NCI-H2107 treated with DMSO at 0.1 percent for 48 hours (cell line): ENCODE data around the gene FAM219B.
"Not testable (repeated sequence)": the region's sequence is repeated elsewhere in the genome, so short reads cannot be mapped to it uniquely, and the experiment has no call there.

Source experiments
- DNase-seq: peaks from one replicate; lab custom pipeline; 2025; ENCODE audit not compliant: unreplicated experiment; lab: John Stamatoyannopoulos, UW

The FAM219B gene

GRCh38 chr15:74906450-74907162 is at the start of gene FAM219B:
TSS of gene FAM219B (minus strand) at chr15:74906851. CDS start at chr15:74906800, 51 bp downstream.
- DNase-seq, result peak; percentile 33

GRCh38 chr15:74955796-74956647 is 49.4 kb upstream of the FAM219B start:
- no peak for DNase-seq

- no peak for DNase-seq
These were observed 48.4 kb upstream of the FAM219B start for GRCh38 chr15:74955017-74955416.

- DNase-seq, result no peak
These were observed 47.9 kb upstream of the FAM219B start for GRCh38 chr15:74954515-74954914.

GRCh38 chr15:74951006-74951405 is 44.4 kb upstream of the FAM219B start:
- DNase-seq, result no peak

GRCh38 chr15:74950078-74950908 is 43.6 kb upstream of the FAM219B start:
- DNase-seq, result peak; percentile 55

- DNase-seq, result peak; percentile 69
These were observed 31.1 kb upstream of the FAM219B start, which contains the start of gene COX5A for GRCh38 chr15:74937590-74938371. TSS of gene COX5A (minus strand) at chr15:74938073. CDS start at chr15:74938014, 59 bp downstream.

GRCh38 chr15:74937272-74937589 is 30.6 kb upstream of the FAM219B start:
- DNase-seq, result no peak

- not testable (repeated sequence) for DNase-seq
These were observed 28.5 kb upstream of the FAM219B start for GRCh38 chr15:74935193-74935592.

- no peak for DNase-seq
These were observed 26.9 kb upstream of the FAM219B start for GRCh38 chr15:74933573-74933972.

GRCh38 chr15:74928771-74929198 is 22.1 kb upstream of the FAM219B start:
- no peak for DNase-seq

- DNase-seq, result no peak
These were observed 17.9 kb upstream of the FAM219B start for GRCh38 chr15:74924525-74924924.

GRCh38 chr15:74920456-74920855 is 13.8 kb upstream of the FAM219B start:
- DNase-seq, result no peak

GRCh38 chr15:74917676-74918075 is 11.0 kb upstream of the FAM219B start:
- no peak for DNase-seq

- not testable (repeated sequence) for DNase-seq
These were observed 7.1 kb upstream of the FAM219B start for GRCh38 chr15:74913799-74914198.

GRCh38 chr15:74913041-74913440 is 6.4 kb upstream of the FAM219B start:
- DNase-seq, result no peak

- DNase-seq, result no peak
These were observed 2.0 kb upstream of the FAM219B start for GRCh38 chr15:74908635-74909034.

- no peak for DNase-seq
These were observed 666 bp upstream of the FAM219B start for GRCh38 chr15:74907163-74907870.

- DNase-seq, result no peak
These were observed 593 bp downstream of the FAM219B start for GRCh38 chr15:74906067-74906449.
